Uterus (tissue), 4 donors: ENCODE data around the gene AUTS2. TPM values are rescaled to one million over a fixed set of nuclear protein-coding genes. Genes with fewer than 3 reads are reported as not detected.

Experiments used
- DNase-seq, 2 donors: peaks; one replicate each; pipeline ENCODE4 v3.0.0-alpha.2; 2019 to 2020
- H3K27ac ChIP-seq, 2 donors: fragments of 200-600 bp; sonication (generic); 1 replicate in 1 of 2; 2 replicates in 1 of 2; pipeline ENCODE4 v1.5.1; 2016 to 2018
- H3K27me3 ChIP-seq, 2 donors: fragments of 200-600 bp; sonication (generic); one replicate each; pipeline ENCODE4 v1.5.1; 2018 to 2019; ENCODE audit warnings: control low read depth in 1 of 2
- H3K36me3 ChIP-seq, 2 donors: fragments of 200-600 bp; sonication (generic); one replicate each; pipeline ENCODE4 v1.5.1; 2019; ENCODE audit warnings: control low read depth in 1 of 2
- H3K4me1 ChIP-seq, 2 donors: fragments of 200-600 bp; sonication (generic); one replicate each; pipeline ENCODE4 v1.5.1; 2018 to 2019; ENCODE audit warnings: control low read depth in 1 of 2
- H3K4me3 ChIP-seq, 2 donors: fragments of 200-600 bp; sonication (generic); 1 replicate in 1 of 2; 2 replicates in 1 of 2; pipeline ENCODE4 v1.5.1; 2018 to 2019; ENCODE audit warnings: mild to moderate bottlenecking in 1 of 2
- H3K9me3 ChIP-seq, 2 donors: fragments of 200-600 bp; sonication (generic); one replicate each; pipeline ENCODE4 v1.5.1; 2019; ENCODE audit warnings: control low read depth in 1 of 2
- POLR2A ChIP-seq, 2 donors: fragments of 450-650 bp; IDR thresholded peaks; one replicate each; pipeline ENCODE4 v1.6.1; 2016; ENCODE audit warnings: antibody characterized with exemption in 2 of 2, mild to moderate bottlenecking in 1 of 2, moderate library complexity in 1 of 2
- intact Hi-C: fragments of 100-400 bp; cut with DNase I; formaldehyde crosslinking; loops from one replicate; pipeline ENCODE4 v1.15.1; 2023; ENCODE audit warnings: low total_unique reads
- total RNA-seq, 4 donors: library from RNA; depleted of rRNA in 3 of 4; stranded (reverse); fragments of >200 nt in 3 of 4; gene quantifications; one replicate each; pipeline versions ENCODE4 v1.1.0 to v1.2.4, GENCODE V29; 2014 to 2023
- TF ChIP-seq, protein P1 (sequence below), 4 experiments: fragments of 200-600 bp in 2 of 4; fragments of 450-650 bp in 2 of 4; sonication (generic) in 2 of 4; IDR thresholded peaks; one replicate each; pipeline ENCODE4 v1.5.1; 2016 to 2019; ENCODE audit warnings: antibody characterized with exemption in 4 of 4, mild to moderate bottlenecking in 2 of 4, moderate library complexity in 1 of 4
- donor health status: DM: yes; HTN: yes; CAD: no.

Gene AUTS2
- total RNA-seq, 4 donors from 2014 or later, result 10.5 to 58.2 (median 30.0) TPM

- intact Hi-C loops, result no loop called here
- Histone ChIP-seq H3K9me3 (no peaks in the 10 kb centered on the region), H3K27ac (no peak overlapping the region)
Measured at GRCh38 chr7:69883399-69883891, 285.2 kb downstream of the AUTS2 start.

DNA sequence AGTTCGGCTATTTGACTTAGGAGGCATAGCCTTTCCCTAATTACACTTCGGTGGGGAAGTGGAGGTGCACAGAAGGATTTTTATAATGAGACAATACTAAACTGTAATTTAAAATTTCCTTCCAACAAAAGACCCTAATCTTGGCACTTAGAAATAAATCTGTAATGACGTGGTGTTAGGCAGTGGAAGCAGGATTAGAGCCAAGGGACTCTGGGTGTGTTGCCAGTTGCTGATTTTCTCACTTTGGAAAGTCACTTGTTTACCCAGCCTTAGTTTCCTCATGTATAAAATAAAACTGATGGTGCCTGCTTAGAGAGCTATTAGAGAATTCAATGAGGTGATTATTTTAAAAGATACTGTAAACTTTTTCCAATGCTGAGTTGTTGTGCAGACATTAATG lies 287.2 kb downstream of the AUTS2 start:
- no peak for TF ChIP-seq POLR2A (IDR thresholded peaks at IDR 0.05)
- TF ChIP-seq, protein P1, sequence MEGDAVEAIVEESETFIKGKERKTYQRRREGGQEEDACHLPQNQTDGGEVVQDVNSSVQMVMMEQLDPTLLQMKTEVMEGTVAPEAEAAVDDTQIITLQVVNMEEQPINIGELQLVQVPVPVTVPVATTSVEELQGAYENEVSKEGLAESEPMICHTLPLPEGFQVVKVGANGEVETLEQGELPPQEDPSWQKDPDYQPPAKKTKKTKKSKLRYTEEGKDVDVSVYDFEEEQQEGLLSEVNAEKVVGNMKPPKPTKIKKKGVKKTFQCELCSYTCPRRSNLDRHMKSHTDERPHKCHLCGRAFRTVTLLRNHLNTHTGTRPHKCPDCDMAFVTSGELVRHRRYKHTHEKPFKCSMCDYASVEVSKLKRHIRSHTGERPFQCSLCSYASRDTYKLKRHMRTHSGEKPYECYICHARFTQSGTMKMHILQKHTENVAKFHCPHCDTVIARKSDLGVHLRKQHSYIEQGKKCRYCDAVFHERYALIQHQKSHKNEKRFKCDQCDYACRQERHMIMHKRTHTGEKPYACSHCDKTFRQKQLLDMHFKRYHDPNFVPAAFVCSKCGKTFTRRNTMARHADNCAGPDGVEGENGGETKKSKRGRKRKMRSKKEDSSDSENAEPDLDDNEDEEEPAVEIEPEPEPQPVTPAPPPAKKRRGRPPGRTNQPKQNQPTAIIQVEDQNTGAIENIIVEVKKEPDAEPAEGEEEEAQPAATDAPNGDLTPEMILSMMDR (IDR thresholded peaks at IDR 0.05), result no peak
- intact Hi-C loops, result no loop called here

More at GRCh38 chr7:69883399-69883891, 285.2 kb downstream of the AUTS2 start:
- Histone ChIP-seq H3K36me3 (no peaks in the 10 kb centered on the region), H3K27me3 (no peaks in the 10 kb centered on the region), H3K4me1 (no peaks in the 10 kb centered on the region), H3K4me3 (no peak overlapping the region)
- no peak for DNase-seq
- no peak for TF ChIP-seq POLR2A (IDR thresholded peaks at IDR 0.05)
- TF ChIP-seq, protein P1 (IDR thresholded peaks at IDR 0.05), result no peak

DNA sequence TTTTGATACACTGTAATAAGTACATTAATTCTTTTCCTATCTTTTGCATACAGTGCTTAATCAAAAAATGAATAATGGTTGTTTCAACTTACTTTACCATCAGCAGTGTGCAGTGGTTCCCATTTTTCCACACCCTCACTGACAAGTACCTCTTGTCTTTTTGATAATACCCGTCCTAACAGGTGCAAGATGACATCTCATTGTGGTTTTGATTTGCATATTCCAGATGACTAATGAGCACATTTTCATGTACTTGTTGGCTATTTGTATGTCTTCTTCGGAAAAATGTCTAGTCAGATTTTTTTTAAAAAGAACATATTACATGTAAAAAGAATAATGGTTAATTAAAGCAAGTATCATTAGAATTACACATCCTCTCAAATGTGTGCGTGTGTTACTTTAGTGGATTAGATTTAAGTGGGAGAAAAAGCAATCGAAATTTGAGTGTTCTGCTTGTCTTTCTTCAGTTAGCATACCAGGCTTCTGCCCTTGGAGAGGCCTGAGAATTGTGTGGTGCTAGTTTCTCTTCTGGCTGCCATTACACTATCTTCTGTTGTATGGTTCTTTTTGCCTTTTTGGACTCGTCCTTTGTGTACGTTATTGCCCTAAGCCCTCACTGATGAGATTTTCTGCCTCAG lies 291.2 kb downstream of the AUTS2 start:
- Histone ChIP-seq H3K27me3 (no peaks in the 10 kb centered on the region), H3K36me3 (no peaks in the 10 kb centered on the region), H3K9me3 (no peaks in the 10 kb centered on the region), H3K27ac (no peak overlapping the region), H3K4me3 (no peak overlapping the region), H3K4me1 (no peaks in the 10 kb centered on the region)
- no peak for DNase-seq
- no peak for TF ChIP-seq POLR2A (IDR thresholded peaks at IDR 0.05)
- TF ChIP-seq, protein P1 (IDR thresholded peaks at IDR 0.05), result no peak
- intact Hi-C loops, result no loop called here

More for the DNA sequence above, 287.2 kb downstream of the AUTS2 start:
- Histone ChIP-seq H3K9me3 (no peaks in the 10 kb centered on the region), H3K36me3 (no peaks in the 10 kb centered on the region), H3K4me1 (no peaks in the 10 kb centered on the region), H3K4me3 (no peak overlapping the region), H3K27me3 (no peaks in the 10 kb centered on the region), H3K27ac (no peak overlapping the region)
- DNase-seq, result no peak

DNA sequence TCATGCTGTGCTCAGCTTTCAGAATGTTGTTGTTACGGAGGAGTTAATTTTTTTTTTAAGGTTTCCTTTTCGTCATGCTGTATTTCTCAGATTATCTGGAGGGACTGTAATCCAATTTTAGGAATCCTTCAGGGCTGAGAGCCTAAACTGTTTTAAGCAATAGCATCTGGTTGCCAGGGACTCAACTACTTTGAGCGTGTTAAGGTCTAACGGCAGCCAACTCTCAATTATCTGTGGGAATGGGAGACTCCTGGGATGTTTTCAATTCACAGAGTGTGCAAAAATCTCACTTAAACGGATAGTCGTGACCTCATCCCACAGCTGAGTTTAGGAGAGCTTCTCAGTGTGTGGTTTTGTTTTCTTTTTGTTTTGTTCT lies 291.7 kb downstream of the AUTS2 start:
- intact Hi-C loops, result no loop called here
- H3K9me3 ChIP-seq, result no peaks in the 10 kb centered on the region
- no peak for DNase-seq

GRCh38 chr7:69892790-69893189 lies 294.5 kb downstream of the AUTS2 start:
- TF ChIP-seq, protein P1 (IDR thresholded peaks at IDR 0.05), result no peak
- no peaks in the 10 kb centered on the region for H3K4me1 ChIP-seq
- H3K36me3 ChIP-seq, result no peaks in the 10 kb centered on the region
- no peaks in the 10 kb centered on the region for H3K27me3 ChIP-seq
- no peak overlapping the region for H3K27ac ChIP-seq
- intact Hi-C loops, result no loop called here
- DNase-seq, result no peak
- H3K4me3 ChIP-seq, result no peak overlapping the region
- H3K9me3 ChIP-seq, result no peaks in the 10 kb centered on the region

More for the DNA sequence above, 291.7 kb downstream of the AUTS2 start:
- TF ChIP-seq, protein P1 (IDR thresholded peaks at IDR 0.05), result no peak
- TF ChIP-seq POLR2A (IDR thresholded peaks at IDR 0.05), result no peak
- no peaks in the 10 kb centered on the region for H3K27me3 ChIP-seq
- H3K27ac ChIP-seq, result no peak overlapping the region
- H3K4me3 ChIP-seq, result no peak overlapping the region
- no peaks in the 10 kb centered on the region for H3K36me3 ChIP-seq
- no peaks in the 10 kb centered on the region for H3K4me1 ChIP-seq
